ENCODE results near the gene NBEAL2.
"Not testable (repeated sequence)": the region's sequence is repeated elsewhere in the genome, so short reads cannot be mapped to it uniquely, and the experiment has no call there.

Gene NBEAL2

DNA sequence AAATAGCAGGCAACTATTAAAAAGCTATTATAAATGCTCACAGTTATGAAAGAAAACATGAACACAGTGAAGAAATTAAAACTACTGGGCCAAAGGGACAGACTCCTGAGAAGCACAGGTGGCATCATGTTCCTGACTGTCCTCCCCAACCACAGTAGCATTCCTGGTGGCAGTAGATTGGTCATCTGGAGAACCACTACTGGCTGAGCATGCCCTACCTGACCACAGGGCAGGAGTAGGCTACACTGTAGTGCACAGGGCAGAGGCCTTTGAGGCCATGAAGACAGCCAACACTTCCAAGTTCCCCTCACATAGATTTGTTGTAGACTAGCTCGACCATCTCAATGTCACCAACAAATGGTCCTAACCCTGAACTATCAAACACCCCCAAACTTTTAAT lies 49.2 kb downstream of the NBEAL2 start:
- Histone ChIP-seq H3K36me3 (ENCODE audit: control insufficient read depth, insufficient read depth, low read length) (no peaks in the 10 kb centered on the region; the same call in 1 of the 2 replicates), H3K27me3 (replicated peaks; ENCODE audit: control insufficient read depth, insufficient read depth, low read length) (no peaks in the 10 kb centered on the region), H3K4me3 (replicated peaks; ENCODE audit: low read depth, low read length) (no peak overlapping the region)
- TF ChIP-seq, protein P1, sequence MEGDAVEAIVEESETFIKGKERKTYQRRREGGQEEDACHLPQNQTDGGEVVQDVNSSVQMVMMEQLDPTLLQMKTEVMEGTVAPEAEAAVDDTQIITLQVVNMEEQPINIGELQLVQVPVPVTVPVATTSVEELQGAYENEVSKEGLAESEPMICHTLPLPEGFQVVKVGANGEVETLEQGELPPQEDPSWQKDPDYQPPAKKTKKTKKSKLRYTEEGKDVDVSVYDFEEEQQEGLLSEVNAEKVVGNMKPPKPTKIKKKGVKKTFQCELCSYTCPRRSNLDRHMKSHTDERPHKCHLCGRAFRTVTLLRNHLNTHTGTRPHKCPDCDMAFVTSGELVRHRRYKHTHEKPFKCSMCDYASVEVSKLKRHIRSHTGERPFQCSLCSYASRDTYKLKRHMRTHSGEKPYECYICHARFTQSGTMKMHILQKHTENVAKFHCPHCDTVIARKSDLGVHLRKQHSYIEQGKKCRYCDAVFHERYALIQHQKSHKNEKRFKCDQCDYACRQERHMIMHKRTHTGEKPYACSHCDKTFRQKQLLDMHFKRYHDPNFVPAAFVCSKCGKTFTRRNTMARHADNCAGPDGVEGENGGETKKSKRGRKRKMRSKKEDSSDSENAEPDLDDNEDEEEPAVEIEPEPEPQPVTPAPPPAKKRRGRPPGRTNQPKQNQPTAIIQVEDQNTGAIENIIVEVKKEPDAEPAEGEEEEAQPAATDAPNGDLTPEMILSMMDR (IDR thresholded peaks at IDR 0.05; ENCODE audit: insufficient read depth, low read length, poor library complexity, severe bottlenecking) = no peak
- no peak for DNase-seq (ENCODE audit: extremely low read depth, insufficient read length)

DNA sequence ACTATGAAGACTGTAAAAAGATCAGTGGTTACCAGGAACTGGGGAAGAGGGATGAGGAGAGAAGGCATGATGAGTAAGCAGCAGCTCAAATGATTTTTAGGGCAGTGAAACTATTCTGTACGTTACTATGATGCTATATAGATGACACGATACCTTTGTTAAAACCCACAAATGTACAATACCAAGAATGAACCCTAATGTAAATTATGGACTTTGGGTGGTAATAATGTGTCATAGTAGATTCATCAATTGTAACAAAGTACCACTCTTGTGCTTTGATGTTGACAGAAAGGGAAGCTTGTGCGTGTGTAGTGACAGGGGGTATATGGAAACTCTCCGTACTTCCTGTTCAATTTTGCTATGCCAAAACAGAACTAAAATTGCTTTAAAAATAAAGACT lies 51.6 kb downstream of the NBEAL2 start:
- H3K4me3 ChIP-seq (replicated peaks; ENCODE audit: low read depth, low read length); H3K27me3 ChIP-seq (replicated peaks; ENCODE audit: control insufficient read depth, insufficient read depth, low read length); DNase-seq (ENCODE audit: extremely low read depth, insufficient read length); H3K36me3 ChIP-seq (ENCODE audit: control insufficient read depth, insufficient read depth, low read length): not testable (repeated sequence)

DNA sequence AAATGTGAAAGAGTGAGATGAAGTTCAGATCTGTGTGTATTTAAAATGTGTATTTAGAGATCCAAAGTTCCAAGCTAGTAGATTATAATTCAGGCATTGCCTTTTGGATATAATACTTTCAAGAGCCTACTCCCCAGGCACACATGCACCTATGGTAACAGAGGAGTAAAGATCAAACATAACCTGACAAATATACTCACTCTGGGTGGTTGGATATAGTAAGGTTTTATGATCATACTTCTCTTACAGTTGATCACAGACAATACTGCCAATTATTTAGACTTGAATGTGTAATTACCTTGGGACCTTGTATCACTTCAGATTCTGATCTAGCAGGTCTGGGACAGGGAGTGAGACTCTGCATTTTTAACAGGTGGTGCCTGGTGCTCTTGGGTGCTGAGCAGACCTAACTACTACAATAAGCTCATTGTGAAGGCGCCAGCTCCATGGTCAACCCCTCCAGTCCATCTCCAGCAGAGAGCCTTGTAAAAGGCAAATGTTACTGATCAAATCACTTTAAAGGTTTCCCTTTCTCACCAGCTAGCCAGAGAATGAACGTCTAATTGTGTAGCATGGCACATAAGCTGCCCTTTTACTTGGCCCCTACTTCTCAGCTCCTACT lies 55.5 kb downstream of the NBEAL2 start:
- TF ChIP-seq, protein P1 (IDR thresholded peaks at IDR 0.05; ENCODE audit: insufficient read depth, low read length, poor library complexity, severe bottlenecking) = no peak
- no peak for DNase-seq (ENCODE audit: extremely low read depth, insufficient read length)
- H3K4me3 ChIP-seq (replicated peaks; ENCODE audit: low read depth, low read length) = no peak overlapping the region
- peaks cover 12% of the 10 kb centered on the region for H3K36me3 ChIP-seq (ENCODE audit: control insufficient read depth, insufficient read depth, low read length)
- no peaks in the 10 kb centered on the region for H3K27me3 ChIP-seq (replicated peaks; ENCODE audit: control insufficient read depth, insufficient read depth, low read length)

DNA sequence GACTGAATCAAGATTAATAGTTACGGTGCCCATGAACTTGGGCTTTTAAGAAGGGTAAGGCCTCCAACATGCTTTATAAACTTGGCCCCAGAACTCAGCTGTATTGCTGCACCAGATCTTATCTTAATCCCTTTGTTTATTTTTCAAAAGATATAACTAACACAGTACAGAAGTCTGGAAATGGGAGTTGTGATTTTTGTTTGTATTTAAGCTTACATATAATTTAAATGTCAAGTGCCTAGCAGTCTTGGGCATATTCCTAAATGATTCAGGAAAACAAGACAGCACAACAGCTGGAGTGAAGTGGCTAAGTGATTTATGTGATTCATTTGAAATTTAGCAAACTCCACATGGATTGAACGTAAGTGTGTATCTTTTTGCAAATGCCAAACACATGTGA lies 56.2 kb downstream of the NBEAL2 start:
- Histone ChIP-seq H3K4me3 (replicated peaks; ENCODE audit: low read depth, low read length) (no peak overlapping the region), H3K27me3 (replicated peaks; ENCODE audit: control insufficient read depth, insufficient read depth, low read length) (no peaks in the 10 kb centered on the region), H3K36me3 (ENCODE audit: control insufficient read depth, insufficient read depth, low read length) (peaks cover 12% of the 10 kb centered on the region)
- no peak for DNase-seq (ENCODE audit: extremely low read depth, insufficient read length)
- TF ChIP-seq, protein P1 (IDR thresholded peaks at IDR 0.05; ENCODE audit: insufficient read depth, low read length, poor library complexity, severe bottlenecking) = no peak

DNA sequence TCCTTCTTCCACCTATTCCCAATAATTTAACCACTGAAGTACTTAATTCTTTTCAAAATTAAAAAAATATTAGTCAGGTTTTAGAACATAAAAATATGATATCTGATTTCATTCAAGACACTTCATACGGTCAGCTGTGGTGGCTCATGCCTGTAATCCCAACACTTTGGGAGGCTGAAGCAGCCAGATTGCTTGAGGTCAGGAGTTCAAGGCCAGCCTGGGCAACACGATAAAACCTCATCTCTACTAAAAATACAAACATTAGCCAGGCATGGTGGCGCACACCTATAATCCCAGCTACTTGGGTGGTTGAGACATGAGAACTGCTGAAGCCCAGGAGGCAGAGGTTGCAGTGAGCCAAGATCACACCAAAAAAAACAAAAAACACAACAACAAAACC lies 56.7 kb downstream of the NBEAL2 start:
- no peak for DNase-seq (ENCODE audit: extremely low read depth, insufficient read length)
- Histone ChIP-seq H3K36me3 (ENCODE audit: control insufficient read depth, insufficient read depth, low read length) (peaks cover 12% of the 10 kb centered on the region), H3K4me3 (replicated peaks; ENCODE audit: low read depth, low read length) (no peak overlapping the region), H3K27me3 (replicated peaks; ENCODE audit: control insufficient read depth, insufficient read depth, low read length) (no peaks in the 10 kb centered on the region)
- TF ChIP-seq, protein P1 (IDR thresholded peaks at IDR 0.05; ENCODE audit: insufficient read depth, low read length, poor library complexity, severe bottlenecking) = no peak

DNA sequence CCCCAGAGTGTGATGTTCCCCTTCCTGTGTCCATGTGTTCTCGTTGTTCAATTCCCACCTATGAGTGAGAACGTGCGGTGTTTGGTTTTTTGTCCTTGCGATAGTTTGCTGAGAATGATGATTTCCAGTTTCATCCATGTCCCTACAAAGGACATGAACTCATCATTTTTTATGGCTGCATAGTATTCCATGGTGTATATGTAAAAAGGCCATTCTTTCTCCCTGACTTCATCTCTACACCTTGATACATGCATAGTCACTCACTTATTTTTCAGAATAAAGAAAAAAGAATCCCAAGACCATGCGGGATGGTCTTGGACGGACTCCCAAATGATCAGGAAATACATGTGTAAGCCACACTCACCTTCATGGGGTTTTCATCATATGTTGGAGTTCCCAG lies 57.8 kb downstream of the NBEAL2 start:
- not testable (repeated sequence) for H3K27me3 ChIP-seq (replicated peaks; ENCODE audit: control insufficient read depth, insufficient read depth, low read length); DNase-seq (ENCODE audit: extremely low read depth, insufficient read length); H3K4me3 ChIP-seq (replicated peaks; ENCODE audit: low read depth, low read length)
- H3K36me3 ChIP-seq (ENCODE audit: control insufficient read depth, insufficient read depth, low read length) = peaks cover 12% of the 10 kb centered on the region

DNA sequence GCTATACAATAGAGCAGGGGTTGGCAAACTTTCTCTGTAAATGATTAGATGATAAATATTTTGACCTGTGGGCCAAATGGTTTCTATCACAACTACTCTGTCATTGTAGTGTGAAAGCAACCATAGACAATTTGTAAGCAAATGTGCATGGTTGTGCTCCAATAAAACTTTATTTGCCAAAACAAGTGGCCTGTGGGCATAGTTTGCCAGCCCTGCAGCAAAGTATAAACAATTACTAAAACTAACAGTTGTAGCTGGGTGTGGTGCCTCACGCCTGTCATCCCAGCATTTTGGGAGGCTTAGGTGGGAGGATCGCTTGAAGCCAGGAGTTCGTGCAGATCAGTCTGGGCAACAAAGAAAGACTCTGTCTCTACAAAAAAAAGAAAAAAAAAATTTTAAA lies 61.6 kb downstream of the NBEAL2 start:
- no peak overlapping the region for H3K4me3 ChIP-seq (replicated peaks; ENCODE audit: low read depth, low read length)
- no peak for DNase-seq (ENCODE audit: extremely low read depth, insufficient read length)
- TF ChIP-seq, protein P1 (IDR thresholded peaks at IDR 0.05; ENCODE audit: insufficient read depth, low read length, poor library complexity, severe bottlenecking) = no peak
- H3K36me3 ChIP-seq (ENCODE audit: control insufficient read depth, insufficient read depth, low read length) = peaks cover 9% of the 10 kb centered on the region
- H3K27me3 ChIP-seq (replicated peaks; ENCODE audit: control insufficient read depth, insufficient read depth, low read length) = no peaks in the 10 kb centered on the region

Data from GM06990 (cell line).